Neural cell (in vitro differentiated cells): ENCODE measurements around the gene MACF1. TPM values are rescaled to one million over a fixed set of nuclear protein-coding genes. Genes with fewer than 3 reads are reported as not detected.

Experiments
- H2AFZ ChIP-seq: fragments of 200-600, 300-800 bp; sonication (generic), shearing (Covaris generic); 2 replicates; pipeline ENCODE4 v1.6.0; 2014; ENCODE audit warnings: low read depth, mild to moderate bottlenecking, antibody characterized with exemption, low read length, moderate library complexity
- H3F3A ChIP-seq: fragments of 200-600 bp; shearing (Covaris generic); 2 replicates; pipeline ENCODE4 v1.6.1; 2016; ENCODE audit warnings: mild to moderate bottlenecking, moderate library complexity, mixed read lengths, antibody characterized with exemption, low read length; ENCODE audit not compliant: insufficient read depth, poor library complexity, severe bottlenecking
- H3K27ac ChIP-seq: fragments of 200-600, 300-800 bp; sonication (generic), shearing (Covaris generic); 2 replicates; pipeline ENCODE4 v1.5.1; 2014; ENCODE audit warnings: mild to moderate bottlenecking, low read length, moderate library complexity
- H3K27me3 ChIP-seq: fragments of 300-800, 200-600 bp; sonication (generic), shearing (Covaris generic); 2 replicates; pipeline ENCODE4 v1.6.0; 2014; ENCODE audit warnings: mild to moderate bottlenecking, low read depth, low read length, moderate library complexity; ENCODE audit not compliant: insufficient read depth
- H3K36me3 ChIP-seq: fragments of 300-800, 200-600 bp; sonication (generic), shearing (Covaris generic); 2 replicates; pipeline ENCODE4 v1.5.1; 2014; ENCODE audit warnings: mild to moderate bottlenecking, antibody characterized with exemption, low read length, moderate library complexity; ENCODE audit not compliant: insufficient read depth
- H3K4me2 ChIP-seq: fragments of 300-800, 200-600 bp; sonication (generic), shearing (Covaris generic); 2 replicates; pipeline ENCODE4 v1.6.0; 2014; ENCODE audit warnings: mild to moderate bottlenecking, low read length
- H3K4me3 ChIP-seq: fragments of 300-800, 200-600 bp; sonication (generic), shearing (Covaris generic); 2 replicates; pipeline ENCODE4 v1.5.1; 2014; ENCODE audit warnings: mild to moderate bottlenecking, low read length, moderate library complexity
- H3K79me2 ChIP-seq: fragments of 200-600 bp; shearing (Covaris generic); replicated peaks from 2 replicates; pipeline ENCODE4 v1.6.0; 2014; ENCODE audit warnings: mild to moderate bottlenecking, low read length, moderate library complexity; ENCODE audit not compliant: insufficient read depth
- H3K9ac ChIP-seq: fragments of 300-800, 200-600 bp; sonication (generic), shearing (Covaris generic); 2 replicates; pipeline ENCODE4 v1.6.1; 2016; ENCODE audit warnings: mild to moderate bottlenecking, low read length, mixed read lengths
- H3K9me2 ChIP-seq: fragments of 200-600 bp; shearing (Covaris generic); 2 replicates; pipeline ENCODE4 v1.6.1; 2016; ENCODE audit warnings: mild to moderate bottlenecking, low read length, mixed read lengths; ENCODE audit not compliant: insufficient read depth
- H3K9me3 ChIP-seq: fragments of 200-600, 300-800 bp; sonication (generic), shearing (Covaris generic); 2 replicates; pipeline ENCODE4 v1.6.1; 2016; ENCODE audit warnings: mild to moderate bottlenecking, mixed run types, low read length, moderate library complexity, mixed read lengths
- H4K20me1 ChIP-seq: fragments of 200-600 bp; shearing (Covaris generic); 2 replicates; pipeline ENCODE4 v1.6.1; 2016; ENCODE audit warnings: mild to moderate bottlenecking, mixed run types; ENCODE audit not compliant: insufficient read depth
- CTCF ChIP-seq: fragments of 450-650 bp; IDR thresholded peaks from 2 replicates; pipeline ENCODE4 v1.5.1; 2014; ENCODE audit warnings: antibody characterized with exemption, mild to moderate bottlenecking, moderate library complexity; ENCODE audit not compliant: poor library complexity, severe bottlenecking
- EP300 ChIP-seq: fragments of 450-650 bp; conservative IDR thresholded peaks from 2 replicates; pipeline ENCODE4 v1.6.1; 2014; ENCODE audit warnings: antibody characterized with exemption, mild to moderate bottlenecking, moderate library complexity; ENCODE audit not compliant: poor library complexity, severe bottlenecking
- EZH2 ChIP-seq: fragments of 200-600, 300-800 bp; shearing (Covaris generic), sonication (generic); IDR thresholded peaks from 2 replicates; pipeline ENCODE4 v1.6.1; 2014; ENCODE audit warnings: antibody characterized with exemption, low read length, borderline replicate concordance, mild to moderate bottlenecking; ENCODE audit not compliant: insufficient read depth, poor library complexity, severe bottlenecking
- MXI1 ChIP-seq: fragments of 450-650 bp; conservative IDR thresholded peaks from 2 replicates; pipeline ENCODE4 v1.6.1; 2014; ENCODE audit warnings: antibody characterized with exemption, mild to moderate bottlenecking; ENCODE audit not compliant: poor library complexity, severe bottlenecking
- POLR2AphosphoS5 ChIP-seq: IDR thresholded peaks from 2 replicates; pipeline ENCODE4 v1.6.1; 2012
- RAD21 ChIP-seq: fragments of 450-650 bp; conservative IDR thresholded peaks from 2 replicates; pipeline ENCODE4 v1.6.1; 2014; ENCODE audit warnings: antibody characterized with exemption, mild to moderate bottlenecking, moderate library complexity
- SMC3 ChIP-seq: fragments of 450-650 bp; conservative IDR thresholded peaks from 2 replicates; pipeline ENCODE4 v1.6.1; 2014; ENCODE audit warnings: antibody characterized with exemption, mild to moderate bottlenecking, moderate library complexity; ENCODE audit not compliant: poor library complexity
- TAF1 ChIP-seq: IDR thresholded peaks from 2 replicates; pipeline ENCODE4 v1.6.1; 2012; ENCODE audit warnings: low read depth
- polyA plus RNA-seq: library from polyadenylated mRNA; depleted of rRNA; stranded (reverse); fragments of >200 nt; gene quantifications from 2 replicates; pipeline ENCODE4 v1.2.3, GENCODE V29; 2014
- TF ChIP-seq, protein P1 (sequence below): IDR thresholded peaks from 2 replicates; pipeline ENCODE4 v1.6.1; 2012; ENCODE audit warnings: borderline replicate concordance

MACF1 gene
- polyA plus RNA-seq, 1 donor from 2014 or later, result 176 TPM

- no peaks in the 10 kb centered on the region for H3F3A ChIP-seq
- H3K79me2 ChIP-seq, result peaks cover 26% of the 10 kb centered on the region
- peaks cover 6% of the 10 kb centered on the region for H4K20me1 ChIP-seq
- no peak overlapping the region for H2AFZ ChIP-seq
- no peak overlapping the region for H3K4me3 ChIP-seq
- H3K36me3 ChIP-seq, result no peaks in the 10 kb centered on the region
- TF ChIP-seq EZH2 (no peak), RAD21 (no peak), CTCF (no peak), POLR2AphosphoS5 (no peak), MXI1 (no peak), SMC3 (no peak), TAF1 (no peak)
- TF ChIP-seq, protein P1, sequence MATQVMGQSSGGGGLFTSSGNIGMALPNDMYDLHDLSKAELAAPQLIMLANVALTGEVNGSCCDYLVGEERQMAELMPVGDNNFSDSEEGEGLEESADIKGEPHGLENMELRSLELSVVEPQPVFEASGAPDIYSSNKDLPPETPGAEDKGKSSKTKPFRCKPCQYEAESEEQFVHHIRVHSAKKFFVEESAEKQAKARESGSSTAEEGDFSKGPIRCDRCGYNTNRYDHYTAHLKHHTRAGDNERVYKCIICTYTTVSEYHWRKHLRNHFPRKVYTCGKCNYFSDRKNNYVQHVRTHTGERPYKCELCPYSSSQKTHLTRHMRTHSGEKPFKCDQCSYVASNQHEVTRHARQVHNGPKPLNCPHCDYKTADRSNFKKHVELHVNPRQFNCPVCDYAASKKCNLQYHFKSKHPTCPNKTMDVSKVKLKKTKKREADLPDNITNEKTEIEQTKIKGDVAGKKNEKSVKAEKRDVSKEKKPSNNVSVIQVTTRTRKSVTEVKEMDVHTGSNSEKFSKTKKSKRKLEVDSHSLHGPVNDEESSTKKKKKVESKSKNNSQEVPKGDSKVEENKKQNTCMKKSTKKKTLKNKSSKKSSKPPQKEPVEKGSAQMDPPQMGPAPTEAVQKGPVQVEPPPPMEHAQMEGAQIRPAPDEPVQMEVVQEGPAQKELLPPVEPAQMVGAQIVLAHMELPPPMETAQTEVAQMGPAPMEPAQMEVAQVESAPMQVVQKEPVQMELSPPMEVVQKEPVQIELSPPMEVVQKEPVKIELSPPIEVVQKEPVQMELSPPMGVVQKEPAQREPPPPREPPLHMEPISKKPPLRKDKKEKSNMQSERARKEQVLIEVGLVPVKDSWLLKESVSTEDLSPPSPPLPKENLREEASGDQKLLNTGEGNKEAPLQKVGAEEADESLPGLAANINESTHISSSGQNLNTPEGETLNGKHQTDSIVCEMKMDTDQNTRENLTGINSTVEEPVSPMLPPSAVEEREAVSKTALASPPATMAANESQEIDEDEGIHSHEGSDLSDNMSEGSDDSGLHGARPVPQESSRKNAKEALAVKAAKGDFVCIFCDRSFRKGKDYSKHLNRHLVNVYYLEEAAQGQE, result no peak
- no peak overlapping the region for H3K27ac ChIP-seq
- H3K4me2 ChIP-seq, result no peak overlapping the region
- H3K9ac ChIP-seq, result no peak overlapping the region
- no peaks in the 10 kb centered on the region for H3K9me3 ChIP-seq
- H3K9me2 ChIP-seq, result no peaks in the 10 kb centered on the region
- H3K27me3 ChIP-seq, result no peaks in the 10 kb centered on the region
Observed at GRCh38 chr1:39195166-39196111, 9.1 kb upstream of the MACF1 start.

DNA sequence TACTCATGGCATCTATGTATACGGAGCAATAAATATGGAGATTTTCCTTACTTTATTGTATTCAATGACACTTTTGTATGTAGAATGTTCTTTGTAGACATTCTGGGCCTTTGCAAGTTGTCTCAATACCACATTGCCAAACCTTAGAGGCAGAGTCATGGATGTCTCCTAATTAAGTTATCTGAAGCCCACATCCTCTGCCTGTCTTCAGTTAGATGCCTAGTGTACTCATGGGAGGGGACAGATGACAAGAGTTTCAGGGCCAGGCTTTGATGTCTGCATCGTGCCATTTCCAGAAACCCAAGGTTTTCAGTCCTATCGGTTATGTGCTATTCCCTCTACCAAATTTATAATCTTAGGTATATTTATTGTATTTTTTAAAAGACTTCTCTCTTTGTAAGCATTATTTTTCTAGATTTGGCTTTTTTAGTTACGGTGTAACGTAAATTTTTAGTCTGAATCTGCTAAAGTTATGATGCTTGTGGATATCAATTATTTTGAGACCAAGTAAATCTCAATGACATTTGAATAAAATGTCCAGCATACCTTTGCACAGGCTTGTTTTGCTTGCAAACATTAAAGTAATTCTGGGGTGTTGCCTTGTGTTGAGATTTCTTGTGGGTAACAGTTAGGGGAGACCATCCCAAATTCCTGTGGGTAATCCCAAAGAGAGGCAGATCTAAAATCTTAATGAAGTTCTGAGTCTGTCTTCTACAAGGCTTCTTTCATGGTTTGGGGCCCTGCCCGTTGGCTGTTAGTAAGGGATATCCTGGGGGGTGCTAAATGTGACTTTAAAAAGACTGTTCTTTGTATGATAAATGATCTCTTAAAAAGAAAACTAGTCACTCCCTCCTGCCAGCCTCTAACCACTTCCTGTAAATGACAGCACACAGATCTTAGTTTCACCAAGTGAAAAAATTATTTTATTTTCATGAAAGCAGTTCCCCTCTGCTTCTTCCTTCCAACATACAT is 8.0 kb upstream of the MACF1 start:
- Histone ChIP-seq H3K27ac (no peak overlapping the region), H3K79me2 (peaks cover 26% of the 10 kb centered on the region), H3K27me3 (no peaks in the 10 kb centered on the region), H3K4me3 (no peak overlapping the region), H3K4me2 (no peak overlapping the region), H3K9ac (no peak overlapping the region), H2AFZ (no peak overlapping the region), H3K36me3 (no peaks in the 10 kb centered on the region), H3K9me3 (no peaks in the 10 kb centered on the region), H3F3A (no peaks in the 10 kb centered on the region), H4K20me1 (peaks cover 3% of the 10 kb centered on the region), H3K9me2 (no peaks in the 10 kb centered on the region)
- no peak for TF ChIP-seq MXI1
- TF ChIP-seq POLR2AphosphoS5, result no peak
- TF ChIP-seq CTCF, result no peak
- TF ChIP-seq EZH2, result no peak
- no peak for TF ChIP-seq SMC3
- TF ChIP-seq, protein P1, result no peak
- no peak for TF ChIP-seq EP300
- TF ChIP-seq RAD21, result no peak
- no peak for TF ChIP-seq TAF1
